Measurements from ENCODE around the gene TIPARP. TPM values are rescaled to one million over a fixed set of nuclear protein-coding genes. Genes with fewer than 3 reads are reported as not detected.
A peak's percentile ranks its signal among the peaks of the same experiment; 100 is the strongest.

The TIPARP gene
- total RNA-seq, 1 donor from 2014 or later: 27.2 TPM

GRCh38 chr3:156688632-156689452, 14.5 kb downstream of the TIPARP start:
- Histone ChIP-seq H3K27me3 (ENCODE audit: low read depth) (no peaks in the 10 kb centered on the region), H3K9me3 (replicated peaks) (no peaks in the 10 kb centered on the region), H3K27ac (replicated peaks) (no peak overlapping the region), H3K4me3 (no peak overlapping the region), H3K4me1 (peaks cover 99% of the 10 kb centered on the region), H3K36me3 (peaks cover under 1% of the 10 kb centered on the region)
- no peak for TF ChIP-seq CTCF (IDR thresholded peaks at IDR 0.05; ENCODE audit: borderline replicate concordance)
- no peak for DNase-seq
- intact Hi-C loops (cut with micrococcal nuclease): no loop called here

- no peak for DNase-seq
- H3K36me3 ChIP-seq: peaks cover 8% of the 10 kb centered on the region
- no peak overlapping the region for H3K4me3 ChIP-seq
- no peak for TF ChIP-seq CTCF (IDR thresholded peaks at IDR 0.05; ENCODE audit: borderline replicate concordance)
- no peaks in the 10 kb centered on the region for H3K9me3 ChIP-seq (replicated peaks)
- H3K27me3 ChIP-seq (ENCODE audit: low read depth): no peaks in the 10 kb centered on the region
- intact Hi-C loops (cut with micrococcal nuclease): loop anchor here (10.0 kb wide), 1 partner anchor 455 kb away; no protein-coding TSS in a partner anchor
- H3K27ac ChIP-seq (replicated peaks): no peak overlapping the region
- H3K4me1 ChIP-seq: peaks cover 91% of the 10 kb centered on the region
Observed at GRCh38 chr3:156689608-156690007, 15.2 kb downstream of the TIPARP start.

GRCh38 chr3:156691920-156692319, 17.5 kb downstream of the TIPARP start:
- no peaks in the 10 kb centered on the region for H3K9me3 ChIP-seq (replicated peaks)
- intact Hi-C loops (cut with micrococcal nuclease): loop anchor here (10.0 kb wide), 1 partner anchor 453 kb away; no protein-coding TSS in a partner anchor
- peak overlapping the region; percentile 2 for H3K27ac ChIP-seq (replicated peaks)
- no peaks in the 10 kb centered on the region for H3K27me3 ChIP-seq (ENCODE audit: low read depth)
- TF ChIP-seq CTCF (IDR thresholded peaks at IDR 0.05; ENCODE audit: borderline replicate concordance): no peak
- H3K4me3 ChIP-seq: peak overlapping the region; percentile 20
- no peak for DNase-seq
- H3K4me1 ChIP-seq: peaks cover 76% of the 10 kb centered on the region
- peaks cover 32% of the 10 kb centered on the region for H3K36me3 ChIP-seq

- TF ChIP-seq CTCF (IDR thresholded peaks at IDR 0.05; ENCODE audit: borderline replicate concordance): no peak
- no peak for DNase-seq
- Histone ChIP-seq H3K9me3 (replicated peaks) (no peaks in the 10 kb centered on the region), H3K27ac (replicated peaks) (no peak overlapping the region), H3K4me3 (no peak overlapping the region), H3K27me3 (ENCODE audit: low read depth) (no peaks in the 10 kb centered on the region), H3K36me3 (peaks cover 44% of the 10 kb centered on the region), H3K4me1 (peaks cover 75% of the 10 kb centered on the region)
- intact Hi-C loops (cut with micrococcal nuclease): loop anchor here (10.0 kb wide), 1 partner anchor 452 kb away; no protein-coding TSS in a partner anchor
Observed at GRCh38 chr3:156693166-156693565, 18.8 kb downstream of the TIPARP start.

- no peaks in the 10 kb centered on the region for H3K27me3 ChIP-seq (ENCODE audit: low read depth)
- no peak overlapping the region for H3K27ac ChIP-seq (replicated peaks)
- intact Hi-C loops (cut with micrococcal nuclease): loop anchor here (10.0 kb wide), 1 partner anchor 450 kb away; no protein-coding TSS in a partner anchor
- no peak overlapping the region for H3K4me3 ChIP-seq
- H3K4me1 ChIP-seq: peaks cover 61% of the 10 kb centered on the region
- no peak for DNase-seq
- H3K36me3 ChIP-seq: peaks cover 57% of the 10 kb centered on the region
- TF ChIP-seq CTCF (IDR thresholded peaks at IDR 0.05; ENCODE audit: borderline replicate concordance): no peak
- no peaks in the 10 kb centered on the region for H3K9me3 ChIP-seq (replicated peaks)
Observed at GRCh38 chr3:156694536-156694935, 20.1 kb downstream of the TIPARP start.

Measured in left ventricle myocardium inferior (tissue), 1 donor.